ENCODE data around the gene TMCC3. TPM values are rescaled to one million over a fixed set of nuclear protein-coding genes. Genes with fewer than 3 reads are reported as not detected.
"Not testable (repeated sequence)": the region's sequence is repeated elsewhere in the genome, so short reads cannot be mapped to it uniquely, and the experiment has no call there.

The TMCC3 gene
- total RNA-seq, 1 experiment from 2014 or later = 0.49 TPM

- H3K27ac ChIP-seq (ENCODE audit: low read depth, low read length, poor library complexity, severe bottlenecking) = no peak overlapping the region
- TF ChIP-seq EZH2 (IDR thresholded peaks at IDR 0.05; ENCODE audit: borderline replicate concordance, low read depth, low read length, poor library complexity, severe bottlenecking) (no peak), CTCF (conservative IDR thresholded peaks at IDR 0.05; ENCODE audit: low read depth, low read length) (no peak)
- BruUV-seq (replicated peaks) = no TSS peak
- DNase-seq (ENCODE audit: low spot score) = no peak
- H3K9me3 ChIP-seq (ENCODE audit: low read depth, low read length, poor library complexity, severe bottlenecking) = no peaks in the 10 kb centered on the region
- POLR2A ChIA-PET (ENCODE audit: low non-redundant PET) = no interaction called here
- no peak overlapping the region for H3K4me3 ChIP-seq (ENCODE audit: low read depth, low read length, poor library complexity, severe bottlenecking)
- intact Hi-C loops (cut with micrococcal nuclease; ENCODE audit: unreplicated experiment) = no loop called here
- peaks cover 6% of the 10 kb centered on the region for H3K27me3 ChIP-seq (replicated peaks; ENCODE audit: insufficient read depth, low read depth, low read length, poor library complexity)
- H3K36me3 ChIP-seq (ENCODE audit: insufficient read depth, low read length, poor library complexity, severe bottlenecking) = no peaks in the 10 kb centered on the region
- H3K4me1 ChIP-seq (ENCODE audit: insufficient read depth, low read length, poor library complexity, severe bottlenecking) = no peaks in the 10 kb centered on the region
- CTCF ChIA-PET = no interaction called here
Measured at GRCh38 chr12:94697631-94698030, 47.3 kb upstream of the TMCC3 start.

- intact Hi-C loops (cut with micrococcal nuclease; ENCODE audit: unreplicated experiment) = no loop called here
- no peaks in the 10 kb centered on the region for H3K4me1 ChIP-seq (ENCODE audit: insufficient read depth, low read length, poor library complexity, severe bottlenecking)
- TF ChIP-seq CTCF (conservative IDR thresholded peaks at IDR 0.05; ENCODE audit: low read depth, low read length) (no peak), EZH2 (IDR thresholded peaks at IDR 0.05; ENCODE audit: borderline replicate concordance, low read depth, low read length, poor library complexity, severe bottlenecking) (no peak)
- H3K27ac ChIP-seq (ENCODE audit: low read depth, low read length, poor library complexity, severe bottlenecking) = no peak overlapping the region
- BruUV-seq (replicated peaks) = no TSS peak
- peaks cover 6% of the 10 kb centered on the region for H3K27me3 ChIP-seq (replicated peaks; ENCODE audit: insufficient read depth, low read depth, low read length, poor library complexity)
- ChIA-PET POLR2A (ENCODE audit: low non-redundant PET) (no interaction called here), CTCF (no interaction called here)
- no peak overlapping the region for H3K4me3 ChIP-seq (ENCODE audit: low read depth, low read length, poor library complexity, severe bottlenecking)
- H3K9me3 ChIP-seq (ENCODE audit: low read depth, low read length, poor library complexity, severe bottlenecking) = no peaks in the 10 kb centered on the region
- H3K36me3 ChIP-seq (ENCODE audit: insufficient read depth, low read length, poor library complexity, severe bottlenecking) = no peaks in the 10 kb centered on the region
- no peak for DNase-seq (ENCODE audit: low spot score)
Measured at GRCh38 chr12:94694732-94695131, 44.4 kb upstream of the TMCC3 start.

- H3K27ac ChIP-seq (ENCODE audit: low read depth, low read length, poor library complexity, severe bottlenecking); H3K9me3 ChIP-seq (ENCODE audit: low read depth, low read length, poor library complexity, severe bottlenecking); POLR2A ChIA-PET (ENCODE audit: low non-redundant PET); intact Hi-C loops (cut with micrococcal nuclease; ENCODE audit: unreplicated experiment); DNase-seq (ENCODE audit: low spot score); BruUV-seq (replicated peaks); H3K27me3 ChIP-seq (replicated peaks; ENCODE audit: insufficient read depth, low read depth, low read length, poor library complexity); H3K4me1 ChIP-seq (ENCODE audit: insufficient read depth, low read length, poor library complexity, severe bottlenecking); H3K4me3 ChIP-seq (ENCODE audit: low read depth, low read length, poor library complexity, severe bottlenecking); H3K36me3 ChIP-seq (ENCODE audit: insufficient read depth, low read length, poor library complexity, severe bottlenecking); CTCF ChIA-PET: not testable (repeated sequence)
Measured at GRCh38 chr12:94692826-94693225, 42.5 kb upstream of the TMCC3 start.

GRCh38 chr12:94690198-94690771 is 39.9 kb upstream of the TMCC3 start:
- no peak for TF ChIP-seq CTCF (conservative IDR thresholded peaks at IDR 0.05; ENCODE audit: low read depth, low read length)
- TF ChIP-seq EZH2 (IDR thresholded peaks at IDR 0.05; ENCODE audit: borderline replicate concordance, low read depth, low read length, poor library complexity, severe bottlenecking) = no peak
- no TSS peak for BruUV-seq (replicated peaks)
- no peak overlapping the region for H3K27ac ChIP-seq (ENCODE audit: low read depth, low read length, poor library complexity, severe bottlenecking)
- no peaks in the 10 kb centered on the region for H3K4me1 ChIP-seq (ENCODE audit: insufficient read depth, low read length, poor library complexity, severe bottlenecking)
- intact Hi-C loops (cut with micrococcal nuclease; ENCODE audit: unreplicated experiment) = no loop called here
- ChIA-PET POLR2A (ENCODE audit: low non-redundant PET) (no interaction called here), CTCF (no interaction called here)
- H3K36me3 ChIP-seq (ENCODE audit: insufficient read depth, low read length, poor library complexity, severe bottlenecking) = no peaks in the 10 kb centered on the region
- peaks cover 9% of the 10 kb centered on the region for H3K27me3 ChIP-seq (replicated peaks; ENCODE audit: insufficient read depth, low read depth, low read length, poor library complexity)
- H3K9me3 ChIP-seq (ENCODE audit: low read depth, low read length, poor library complexity, severe bottlenecking) = no peaks in the 10 kb centered on the region
- DNase-seq (ENCODE audit: low spot score) = no peak
- no peak overlapping the region for H3K4me3 ChIP-seq (ENCODE audit: low read depth, low read length, poor library complexity, severe bottlenecking)
